ENCODE measurements around the gene PTPN3. TPM values are rescaled to one million over a fixed set of nuclear protein-coding genes. Genes with fewer than 3 reads are reported as not detected.

PTPN3 gene
- total and polyA plus RNA-seq, 9 of the 15 experiments (the other 6 are each of a cell fraction or from before 2014, with no cell fraction given) = 0.02 TPM; not detected in 8

DNA sequence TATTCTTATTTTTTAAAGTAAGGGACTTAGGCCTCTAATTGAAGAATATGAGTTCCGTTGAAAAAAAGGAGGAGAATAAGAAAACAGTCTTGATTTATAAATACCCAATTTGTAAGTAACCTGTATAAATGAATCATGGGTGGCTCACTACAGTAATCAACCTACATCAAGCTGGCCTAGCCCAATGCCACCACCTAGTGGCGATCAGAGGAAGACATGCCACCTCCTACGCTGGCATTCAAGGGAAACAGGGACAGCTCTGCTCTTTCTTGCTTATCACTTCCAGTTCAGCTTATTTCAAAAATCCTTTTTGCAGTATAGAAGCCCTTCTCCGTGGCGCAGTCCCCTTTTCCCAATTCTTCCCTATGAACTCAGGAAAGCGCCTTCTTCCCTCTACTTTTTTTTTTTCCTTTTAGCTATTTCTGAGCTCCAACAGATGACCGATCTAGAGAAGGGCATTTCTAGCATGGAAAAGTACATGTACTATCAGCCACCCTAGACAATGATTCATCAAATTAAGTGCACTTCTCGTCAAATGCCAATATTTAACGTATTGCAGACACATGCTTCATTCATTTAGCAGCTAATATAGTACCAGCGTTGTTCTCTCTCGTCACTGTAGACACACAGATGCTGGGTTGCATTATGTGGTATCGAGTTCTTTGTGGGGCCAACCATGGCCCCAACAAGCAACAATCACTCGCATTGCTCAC is 28.3 kb downstream of the PTPN3 start (continued):
- TF ChIP-seq ARID3A (IDR thresholded peaks at IDR 0.05; ENCODE audit: borderline replicate concordance, low read depth, low read length) (0 out of 2 replicates have a peak, but pooled peaks have one; percentile 44), EGR1 (conservative IDR thresholded peaks at IDR 0.05) (peak; percentile 33; the same call in 1 of the 2 replicates), PYGO2 (tag; IDR thresholded peaks at IDR 0.05) (no peak), KLF16 (IDR thresholded peaks at IDR 0.05) (0 out of 2 replicates have a peak, but pooled peaks have one; percentile 13), RNF2 (IDR thresholded peaks at IDR 0.05) (no peak)
- TF ChIP-seq, protein P1, sequence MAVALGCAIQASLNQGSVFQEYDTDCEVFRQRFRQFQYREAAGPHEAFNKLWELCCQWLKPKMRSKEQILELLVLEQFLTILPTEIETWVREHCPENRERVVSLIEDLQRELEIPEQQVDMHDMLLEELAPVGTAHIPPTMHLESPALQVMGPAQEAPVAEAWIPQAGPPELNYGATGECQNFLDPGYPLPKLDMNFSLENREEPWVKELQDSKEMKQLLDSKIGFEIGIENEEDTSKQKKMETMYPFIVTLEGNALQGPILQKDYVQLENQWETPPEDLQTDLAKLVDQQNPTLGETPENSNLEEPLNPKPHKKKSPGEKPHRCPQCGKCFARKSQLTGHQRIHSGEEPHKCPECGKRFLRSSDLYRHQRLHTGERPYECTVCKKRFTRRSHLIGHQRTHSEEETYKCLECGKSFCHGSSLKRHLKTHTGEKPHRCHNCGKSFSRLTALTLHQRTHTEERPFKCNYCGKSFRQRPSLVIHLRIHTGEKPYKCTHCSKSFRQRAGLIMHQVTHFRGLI (CRISPR knock-in tag; IDR thresholded peaks at IDR 0.05) = no peak

- Histone ChIP-seq H3K4me1 (replicated peaks in 1 of 2; ENCODE audit: control insufficient read depth in 2 of 2, insufficient read depth in 2 of 2, low read length in 2 of 2) (no peaks in the 10 kb centered on the region), H3K27me3 (ENCODE audit: control insufficient read depth in 2 of 2, insufficient read depth in 2 of 2, low read length in 2 of 2) (peaks cover 2 to 18% of the 10 kb centered on the region in 2 experiments; a peak in 4 of 5 replicates), H3K4me3 (no peak overlapping the region), H3K27ac (ENCODE audit: extremely low read depth, low read depth, low read length) (no peak overlapping the region), H3K9me3 (replicated peaks; ENCODE audit: control insufficient read depth, insufficient read depth, low read depth, low read length) (no peaks in the 10 kb centered on the region; the same call in 1 of the 2 replicates), H3K36me3 (ENCODE audit: control insufficient read depth, insufficient read depth, low read length) (no peaks in the 10 kb centered on the region), H2AFZ (ENCODE audit: low read depth, low read length) (no peak overlapping the region), H3K4me2 (ENCODE audit: insufficient read depth, low read length) (no peak overlapping the region), H3K9me1 (ENCODE audit: control insufficient read depth, insufficient read depth, low read length) (no peaks in the 10 kb centered on the region), H3K79me2 (ENCODE audit: control insufficient read depth, insufficient read depth, low read length) (no peaks in the 10 kb centered on the region), H4K20me1 (replicated peaks; ENCODE audit: control insufficient read depth, insufficient read depth, low read length) (no peaks in the 10 kb centered on the region), H3K9ac (ENCODE audit: insufficient read depth in 1 of 2, low read depth in 2 of 2, low read length in 2 of 2) (no peak overlapping the region)
- ATAC-seq (no peak), DNase-seq (ENCODE audit: extremely low read depth in 1 of 4, low spot score in 3 of 4) (no peak), FAIRE-seq (no peak)
- in situ Hi-C loops (cut with MboI) (no loop called here), intact Hi-C loops (cut with micrococcal nuclease) (loop anchor here (1.0 to 5.0 kb wide), 2 partner anchors 29 to 272 kb away; no protein-coding TSS in a partner anchor)
- WGBS (ENCODE audit: insufficient coverage, low coverage, missing lambda C conversion rate) = 8% methylated on average over 5 of the region's 5 CpGs
- POLR2A ChIA-PET = no interaction called here
- BruUV-seq (replicated peaks) = no TSS peak
- CTCF ChIA-PET (ENCODE audit: low intra/inter-chr PET ratio) = interaction anchor here (0.8 to 1.0 kb wide), 2 partner anchors 28 to 148 kb away, joined by 4 to 7 read pairs; no protein-coding TSS in a partner anchor
- TF ChIP-seq, protein P2, sequence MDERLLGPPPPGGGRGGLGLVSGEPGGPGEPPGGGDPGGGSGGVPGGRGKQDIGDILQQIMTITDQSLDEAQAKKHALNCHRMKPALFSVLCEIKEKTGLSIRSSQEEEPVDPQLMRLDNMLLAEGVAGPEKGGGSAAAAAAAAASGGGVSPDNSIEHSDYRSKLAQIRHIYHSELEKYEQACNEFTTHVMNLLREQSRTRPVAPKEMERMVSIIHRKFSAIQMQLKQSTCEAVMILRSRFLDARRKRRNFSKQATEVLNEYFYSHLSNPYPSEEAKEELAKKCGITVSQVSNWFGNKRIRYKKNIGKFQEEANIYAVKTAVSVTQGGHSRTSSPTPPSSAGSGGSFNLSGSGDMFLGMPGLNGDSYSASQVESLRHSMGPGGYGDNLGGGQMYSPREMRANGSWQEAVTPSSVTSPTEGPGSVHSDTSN (CRISPR knock-in tag; IDR thresholded peaks at IDR 0.05; ENCODE audit: low read depth) = no peak
- TF ChIP-seq, protein P2 (tag; conservative IDR thresholded peaks at IDR 0.05; ENCODE audit: low read depth) = no peak
- TF ChIP-seq ZNF644 (tag; IDR thresholded peaks at IDR 0.05; ENCODE audit: low read depth) (no peak), KDM2B (CRISPR knock-in tag; IDR thresholded peaks at IDR 0.05) (no peak), CTBP1 (IDR thresholded peaks at IDR 0.05; ENCODE audit: borderline replicate concordance) (no peak), MCM3 (IDR thresholded peaks at IDR 0.05) (no peak)
- TF ChIP-seq, protein P3, sequence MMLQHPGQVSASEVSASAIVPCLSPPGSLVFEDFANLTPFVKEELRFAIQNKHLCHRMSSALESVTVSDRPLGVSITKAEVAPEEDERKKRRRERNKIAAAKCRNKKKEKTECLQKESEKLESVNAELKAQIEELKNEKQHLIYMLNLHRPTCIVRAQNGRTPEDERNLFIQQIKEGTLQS (IDR thresholded peaks at IDR 0.05) = no peak
- TF ChIP-seq, protein P3 (CRISPR knock-in tag; conservative IDR thresholded peaks at IDR 0.05) = no peak
These were observed 29.2 kb downstream of the PTPN3 start for GRCh38 chr9:109468927-109469326.
